CD4-positive, alpha-beta T cell treated with Interleukin-4 for 1 hour (primary cell): ENCODE data around the gene SLC11A2.

Experiments
- DNase-seq, 2 donors: peaks; one replicate each; pipeline ENCODE4 v3.0.0-alpha.2; 2020 to 2022

The SLC11A2 gene

DNA sequence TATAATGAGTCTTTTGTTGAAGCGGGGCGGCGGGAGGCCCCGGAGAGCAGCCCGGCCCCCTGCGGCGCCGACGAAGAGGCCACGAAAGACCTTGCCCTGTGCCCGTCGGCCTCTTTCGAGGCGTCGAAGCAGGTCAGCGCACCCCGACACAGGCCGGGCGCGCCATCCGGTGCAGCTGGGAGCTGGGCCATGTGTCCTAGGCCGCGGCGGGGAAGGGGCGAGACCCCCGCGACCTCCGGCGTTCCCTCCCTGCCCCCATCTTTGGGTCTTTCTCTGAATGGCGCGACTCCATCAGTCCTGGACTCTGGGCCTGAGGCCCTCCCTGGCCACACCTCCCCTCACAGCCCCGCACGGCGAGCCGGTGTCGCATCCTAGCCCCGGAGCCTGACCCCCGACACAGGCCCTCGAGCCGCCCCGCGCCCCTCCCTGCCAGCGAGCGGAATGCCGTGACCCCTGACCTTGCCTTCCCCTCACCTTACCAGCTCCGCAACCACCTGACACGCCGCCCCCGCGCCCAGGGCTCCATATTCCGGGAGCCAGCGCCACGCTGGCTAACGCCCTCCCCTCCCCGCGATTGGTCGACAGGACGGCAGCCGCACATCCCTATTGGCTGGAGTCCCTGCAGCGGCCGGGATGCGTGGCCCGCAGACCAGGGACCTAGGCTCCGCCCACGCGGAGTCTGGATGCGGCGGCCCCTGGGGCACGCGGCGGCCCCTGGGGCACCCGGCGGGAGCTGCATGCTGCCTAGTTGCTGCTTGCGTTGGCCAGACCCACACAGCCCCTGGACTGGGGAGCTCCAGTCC is at the start of gene SLC11A2:
SLC11A2 (minus strand) TSS at position 549 of the 803 bp plus-strand sequence. CDS start 15,656 bp downstream, outside the sequence.
- peak; percentile 92 to 93 for DNase-seq

DNA sequence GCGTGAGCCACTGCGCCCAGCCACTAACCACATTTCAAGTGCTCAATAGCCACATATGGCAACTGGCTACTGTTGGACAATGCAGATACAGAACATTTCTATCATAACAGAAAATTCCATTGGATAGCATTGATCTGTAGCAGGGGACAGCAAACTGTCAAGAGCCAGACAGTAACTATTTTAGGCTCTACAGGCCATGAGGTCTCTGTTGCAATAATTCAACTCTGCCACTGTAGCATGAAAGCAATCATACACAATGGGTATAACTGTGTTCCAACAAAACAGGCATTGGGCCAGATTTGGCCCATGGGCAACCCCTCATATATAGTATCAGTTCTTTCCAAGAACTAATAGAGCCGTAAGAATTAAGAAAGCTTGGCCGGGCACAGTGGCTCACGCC is 49.2 kb upstream of the SLC11A2 start:
- DNase-seq: no peak

DNA sequence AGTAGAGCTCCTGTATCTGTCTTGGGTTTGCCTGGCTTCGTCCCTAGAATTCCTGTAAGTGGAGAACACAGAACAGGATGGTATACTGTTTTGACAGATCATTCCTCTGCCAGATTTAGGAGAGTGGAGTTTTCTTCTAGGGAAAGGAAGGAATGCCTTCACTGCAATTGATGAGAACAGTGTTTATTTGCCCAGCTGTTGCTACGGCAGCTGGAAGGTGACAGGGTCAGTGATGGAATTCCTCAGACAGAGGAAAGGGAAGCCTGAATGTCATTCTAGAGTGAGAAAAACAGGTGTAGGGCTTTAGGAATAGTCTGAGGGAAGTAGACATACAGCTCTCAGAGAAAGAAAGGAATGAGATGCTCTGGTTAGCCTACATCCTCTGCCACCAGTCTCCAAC is 45.5 kb upstream of the SLC11A2 start:
- DNase-seq: no peak

DNA sequence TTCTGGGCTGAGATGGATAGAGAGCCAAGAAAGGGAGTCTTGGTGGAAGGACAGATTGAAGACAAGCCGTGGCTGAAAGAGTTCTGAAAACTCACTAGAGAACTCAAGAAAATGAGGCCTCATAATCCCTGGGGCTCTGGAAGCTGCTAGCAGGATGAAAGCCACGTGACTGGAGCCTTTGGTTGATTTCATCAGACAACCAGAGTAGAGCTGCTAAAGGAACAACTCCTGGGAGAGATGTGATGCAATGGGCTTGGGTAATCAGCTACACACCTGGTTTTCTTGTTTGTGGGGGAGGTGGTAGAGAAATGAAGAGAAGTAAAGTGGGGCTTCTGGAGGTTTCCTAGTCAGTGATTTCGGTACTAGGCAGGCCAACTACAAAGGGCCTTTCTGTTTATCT is 43.8 kb upstream of the SLC11A2 start:
- no peak for DNase-seq

DNA sequence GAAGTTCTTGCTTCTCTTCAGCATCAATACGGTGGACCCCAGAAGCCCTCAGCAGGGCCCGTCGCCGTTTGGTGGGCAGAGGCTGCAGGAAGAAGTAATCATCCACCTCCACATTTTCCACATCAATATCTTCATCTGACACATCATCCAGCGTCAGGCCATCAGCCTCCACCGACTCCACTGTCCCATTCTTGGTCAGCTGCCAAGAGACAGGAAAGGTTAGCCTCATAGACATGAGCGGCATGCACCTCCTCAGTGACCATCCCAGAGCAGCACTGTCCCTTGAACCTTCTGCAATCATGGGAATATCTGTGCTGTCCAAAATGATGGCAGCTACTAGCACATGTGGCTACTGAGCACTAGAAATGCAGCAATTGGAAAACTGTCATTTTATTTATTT is 41.6 kb upstream of the SLC11A2 start:
- no peak for DNase-seq

DNA sequence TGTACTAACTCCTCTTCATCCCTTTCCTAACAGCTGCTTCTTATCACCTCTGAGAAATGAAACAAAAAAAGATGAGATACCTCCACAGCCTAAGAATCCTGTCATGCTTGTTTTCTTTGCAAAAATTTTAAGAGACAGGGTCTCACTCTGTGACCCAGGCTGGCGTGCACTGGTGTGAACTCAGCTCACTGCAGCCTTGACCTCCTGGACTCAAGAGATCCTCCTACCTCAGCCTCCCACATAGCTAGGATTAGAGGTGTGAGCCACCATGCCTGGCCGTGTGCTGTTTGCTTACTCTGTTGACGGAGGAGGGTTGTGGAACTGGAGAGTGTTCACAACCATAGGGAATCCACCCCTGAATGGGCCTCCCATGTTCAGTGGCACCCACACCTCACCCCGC is 41.0 kb upstream of the SLC11A2 start:
- DNase-seq: no peak

DNA sequence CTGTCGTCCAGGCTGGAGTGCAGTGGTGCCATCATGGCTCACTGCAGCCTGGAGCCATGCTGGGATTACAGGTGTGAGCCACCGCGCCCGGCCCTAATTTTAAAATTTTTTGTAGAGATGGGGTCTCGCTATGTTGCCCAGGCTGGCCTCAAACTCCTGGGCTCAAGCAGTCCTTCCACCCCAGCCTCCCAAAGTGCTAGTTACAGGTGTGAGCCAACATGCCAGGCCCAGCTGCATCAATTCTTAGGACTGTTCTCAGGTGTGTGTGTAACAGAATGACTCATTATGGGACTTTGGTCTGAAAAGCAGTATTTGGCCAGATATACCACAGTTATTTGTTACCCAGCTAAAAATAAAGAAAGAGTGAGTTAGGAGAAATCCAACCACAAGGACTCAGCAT is 39.3 kb upstream of the SLC11A2 start:
- DNase-seq: no peak

DNA sequence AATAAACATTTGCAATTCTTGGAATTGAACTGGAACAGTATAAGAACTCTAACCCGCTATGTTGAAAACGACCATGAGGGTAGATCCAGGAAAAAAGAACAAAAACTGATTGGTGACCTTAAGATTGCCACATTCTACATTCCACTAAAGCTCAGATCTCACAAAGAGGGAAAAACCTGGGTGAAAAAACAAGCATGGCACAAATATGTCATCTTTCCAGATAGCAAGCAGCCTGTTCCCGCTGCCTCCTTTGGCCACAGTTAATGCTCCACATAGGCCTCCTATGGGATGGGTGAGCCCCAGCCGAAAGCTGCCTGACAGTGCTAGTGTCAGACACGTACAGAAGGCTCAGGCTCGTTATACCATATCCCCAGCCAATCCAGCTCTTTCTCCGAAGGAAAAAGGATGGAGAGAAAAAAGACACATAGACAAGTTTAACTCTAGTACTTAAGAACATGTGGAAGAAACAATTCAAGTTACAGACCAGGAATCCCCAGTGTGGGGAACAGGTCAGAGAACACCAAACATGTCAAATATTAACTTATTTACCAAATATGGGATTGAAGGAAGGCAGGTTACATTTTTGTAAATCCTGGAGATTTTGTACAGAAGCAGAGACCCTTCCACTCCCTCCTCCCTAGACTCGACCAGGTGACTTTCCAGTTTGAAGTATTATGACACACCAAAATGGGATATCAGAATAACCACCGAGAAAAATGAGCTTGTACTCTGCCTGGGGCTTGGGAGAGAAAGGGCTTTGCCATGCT is 36.6 kb upstream of the SLC11A2 start:
- no peak for DNase-seq

DNA sequence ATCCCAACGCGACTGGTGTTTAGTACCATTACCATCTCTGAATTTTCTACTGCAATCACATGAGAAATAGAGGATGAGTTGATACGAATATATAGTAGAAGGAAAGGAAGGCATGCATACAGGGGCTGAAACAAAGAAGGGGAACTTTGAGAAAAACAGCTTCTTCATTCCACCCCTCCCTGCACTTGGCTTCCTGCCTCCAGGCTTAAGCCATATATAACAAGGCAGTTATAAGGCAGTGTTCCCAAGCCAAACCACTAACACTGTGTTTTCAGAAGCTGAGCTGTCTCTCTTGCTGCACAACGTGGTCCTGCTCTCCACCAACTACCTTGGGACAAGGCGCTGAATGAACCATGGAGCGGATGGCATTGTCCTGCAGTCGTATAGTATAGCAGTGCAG is 32.9 kb upstream of the SLC11A2 start:
- no peak for DNase-seq

DNA sequence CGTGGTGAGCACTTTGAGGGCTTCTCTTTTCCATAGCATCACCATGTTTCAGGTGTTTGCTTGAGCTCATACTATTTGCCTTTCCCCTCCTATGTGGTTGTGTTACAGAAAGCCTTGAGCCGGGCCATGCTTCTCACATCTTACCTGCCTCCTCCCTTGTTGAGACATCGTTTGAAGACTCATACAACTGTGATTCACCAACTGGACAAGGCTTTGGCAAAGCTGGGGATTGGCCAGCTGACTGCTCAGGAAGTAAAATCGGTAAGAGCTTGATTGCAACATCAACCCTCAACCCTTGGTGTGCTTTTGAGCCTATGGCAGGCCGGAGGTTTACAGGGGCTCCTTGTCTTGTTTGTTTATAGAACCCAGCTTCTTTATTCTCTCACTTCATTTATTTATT is 30.1 kb upstream of the SLC11A2 start:
- no peak for DNase-seq

DNA sequence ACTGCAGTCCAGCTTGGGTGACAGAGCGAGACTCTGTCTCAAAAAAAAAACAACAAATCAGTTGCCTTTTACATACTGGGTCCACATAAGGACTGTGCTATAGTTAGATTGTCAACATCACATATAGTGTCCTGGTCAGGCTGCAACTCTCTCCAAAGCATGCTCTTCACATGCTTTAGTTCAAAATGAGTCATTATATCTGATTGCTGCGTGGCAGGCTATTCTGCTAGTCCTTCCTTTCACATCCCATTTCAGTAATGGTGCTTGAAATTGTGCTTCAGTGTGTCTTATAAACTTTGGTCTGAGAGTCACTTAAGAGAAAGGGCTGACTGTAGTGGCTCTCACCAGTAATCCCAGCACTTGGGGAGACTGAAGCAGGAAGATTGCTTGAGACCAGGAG is 28.9 kb upstream of the SLC11A2 start:
- DNase-seq: no peak

DNA sequence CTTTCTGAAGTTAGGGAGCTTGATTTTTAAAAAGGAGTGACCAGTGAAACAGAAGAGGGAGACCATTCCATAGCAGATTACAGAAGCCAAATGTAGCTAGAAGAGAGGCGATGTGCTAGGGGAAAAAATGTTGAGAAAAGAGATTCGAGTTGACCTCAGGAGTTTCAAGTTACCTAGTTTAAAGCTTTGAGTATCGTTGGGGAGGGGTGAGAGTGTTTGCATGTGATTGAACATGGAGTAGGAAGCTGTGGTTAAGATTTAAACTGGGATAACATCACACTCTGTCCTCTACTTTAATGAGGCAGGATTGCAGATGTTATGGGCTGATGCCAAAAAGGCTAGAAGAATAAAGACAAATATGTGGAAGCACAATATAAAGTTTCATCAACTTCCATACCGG is 25.6 kb upstream of the SLC11A2 start:
- no peak for DNase-seq

DNA sequence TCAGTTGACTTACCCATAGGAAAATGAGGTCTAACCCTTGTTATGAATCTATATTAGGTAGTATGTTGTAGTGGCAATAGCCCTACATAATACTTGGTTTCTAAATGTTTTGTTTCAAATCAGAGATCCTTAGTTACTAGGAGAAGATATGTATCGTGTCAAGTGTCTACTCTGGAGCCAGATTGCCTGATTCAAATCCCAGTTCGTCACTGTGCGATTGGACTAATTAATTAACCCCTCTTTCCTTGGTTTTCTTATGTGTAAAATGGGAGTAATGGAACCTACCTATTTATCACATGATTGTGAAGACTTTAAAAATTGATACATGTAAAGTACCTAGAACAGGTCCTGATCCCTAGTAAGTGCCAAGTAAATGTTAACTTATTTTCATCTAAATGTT is 23.3 kb upstream of the SLC11A2 start:
- DNase-seq: no peak

DNA sequence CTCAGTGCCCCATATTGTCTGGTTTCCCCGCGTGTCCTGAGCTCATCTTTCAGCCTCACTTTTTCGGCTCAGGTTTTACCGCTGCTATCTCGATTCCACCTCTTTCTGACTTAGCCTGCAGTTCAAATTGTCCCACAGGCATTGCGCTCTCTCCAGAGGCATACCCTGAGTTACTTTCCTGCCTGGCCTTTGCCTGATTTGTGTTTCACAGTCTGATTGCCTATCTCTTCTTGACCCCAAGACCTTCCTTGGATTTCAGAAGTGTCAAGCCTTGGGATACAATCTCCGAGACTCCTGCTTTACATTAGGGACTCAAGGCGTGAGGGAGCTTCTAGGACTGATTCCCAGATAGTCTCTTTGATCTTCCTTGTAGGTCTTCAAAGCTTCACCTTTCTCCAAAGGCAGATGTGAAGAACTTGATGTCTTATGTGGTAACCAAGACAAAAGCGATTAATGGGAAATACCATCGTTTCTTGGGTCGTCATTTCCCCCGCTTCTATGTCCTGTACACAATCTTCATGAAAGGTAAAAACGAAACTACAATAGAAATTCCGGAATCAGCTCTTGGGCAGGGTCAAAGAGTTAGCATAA is 22.6 kb upstream of the SLC11A2 start:
- peak in 1 of 2 donors; percentile 59 for DNase-seq

DNA sequence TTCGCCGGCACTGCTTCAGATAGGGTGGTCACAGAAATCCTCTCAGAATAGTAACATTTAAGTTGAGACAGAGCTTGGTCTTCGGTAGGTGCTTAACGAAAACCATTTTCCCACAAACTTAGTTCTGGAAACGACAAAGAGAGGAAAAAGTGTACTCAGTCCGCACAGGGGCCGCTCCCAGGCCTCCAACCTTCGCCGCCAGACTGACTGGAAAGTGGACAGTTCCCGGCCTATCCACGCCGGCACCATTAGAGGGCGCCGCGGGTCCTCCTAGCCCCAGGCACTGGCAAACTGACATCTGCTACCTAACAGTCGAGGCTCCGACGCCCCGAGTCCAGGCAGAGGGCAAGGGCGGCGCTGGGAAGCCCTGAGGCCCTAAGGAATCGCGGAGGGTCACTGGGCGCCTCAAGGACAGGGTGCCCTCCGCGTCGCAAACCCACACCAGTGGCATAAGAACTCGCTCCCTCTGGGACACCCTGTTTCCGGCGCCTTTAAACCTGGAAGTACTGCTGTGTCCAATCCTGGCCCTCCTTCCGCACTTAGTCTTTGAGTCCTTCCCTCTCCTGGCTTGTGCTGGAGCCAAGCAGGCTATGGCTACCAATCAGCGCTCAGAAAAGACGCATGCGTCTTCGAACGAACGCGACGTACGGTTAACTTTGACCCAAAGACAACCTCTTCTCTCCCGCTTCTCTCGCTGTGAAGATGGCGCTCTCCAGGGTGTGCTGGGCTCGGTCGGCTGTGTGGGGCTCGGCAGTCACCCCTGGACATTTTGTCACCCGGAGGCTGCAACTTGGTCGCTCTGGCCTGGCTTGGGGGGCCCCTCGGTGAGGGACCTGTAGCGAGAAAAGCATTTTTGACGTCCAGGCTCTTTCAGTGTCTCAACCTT is 21.7 kb upstream of the SLC11A2 start, which contains the start of gene LETMD1:
LETMD1 (plus strand) TSS at position 673 of the 886 bp plus-strand sequence; CDS start at position 703, 30 bp downstream.
- DNase-seq: peak; percentile 96

DNA sequence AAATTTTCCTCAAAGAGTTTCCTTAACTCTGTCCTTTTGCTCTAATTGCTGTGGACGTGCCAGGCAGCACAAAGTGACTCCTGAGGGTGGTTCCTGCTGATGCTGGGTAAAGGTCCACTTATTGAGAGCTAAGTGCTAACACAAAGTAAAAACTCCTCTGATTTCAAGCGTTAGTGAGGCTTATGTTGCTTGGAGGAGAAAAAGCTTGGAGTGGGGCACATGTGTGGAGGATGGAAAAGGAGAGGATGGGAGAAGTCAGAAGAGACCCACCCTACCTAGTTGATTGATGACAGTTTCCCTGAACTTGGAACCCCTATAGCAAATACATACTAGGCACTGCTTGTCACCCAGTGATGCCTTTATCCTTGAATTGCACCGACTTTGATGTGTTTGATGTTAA is 10.1 kb upstream of the SLC11A2 start:
- no peak for DNase-seq

DNA sequence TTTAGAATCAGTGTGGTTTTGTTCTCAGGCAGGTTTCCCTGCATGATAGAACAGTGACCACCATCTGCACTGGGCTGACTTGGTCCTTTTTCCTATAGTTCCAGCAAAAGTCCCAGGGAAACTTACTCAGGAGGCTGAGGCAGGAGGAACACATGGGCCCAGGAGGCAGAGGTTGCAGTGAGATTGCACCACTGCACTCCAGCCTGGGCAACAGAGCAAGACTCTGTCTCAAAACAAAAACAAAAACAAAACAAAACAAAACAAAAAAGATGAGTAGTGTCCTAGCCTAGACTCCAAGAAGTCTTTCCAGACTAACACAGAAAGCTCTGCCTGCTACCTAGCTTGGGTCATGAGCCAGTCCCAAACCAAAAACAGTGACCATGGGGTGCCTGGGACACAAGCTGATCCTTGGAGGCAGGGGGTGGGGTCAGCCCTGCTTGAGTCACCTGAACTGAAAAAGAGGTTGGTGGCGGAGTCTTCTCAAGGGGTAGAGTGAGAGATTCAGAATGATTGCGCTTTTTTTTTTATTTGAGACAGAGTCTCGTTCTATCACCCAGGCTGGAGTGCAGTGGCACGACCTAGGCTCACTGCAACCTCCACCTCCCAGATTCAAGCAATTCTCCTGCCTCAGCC is 7.4 kb upstream of the SLC11A2 start:
- DNase-seq: no peak

DNA sequence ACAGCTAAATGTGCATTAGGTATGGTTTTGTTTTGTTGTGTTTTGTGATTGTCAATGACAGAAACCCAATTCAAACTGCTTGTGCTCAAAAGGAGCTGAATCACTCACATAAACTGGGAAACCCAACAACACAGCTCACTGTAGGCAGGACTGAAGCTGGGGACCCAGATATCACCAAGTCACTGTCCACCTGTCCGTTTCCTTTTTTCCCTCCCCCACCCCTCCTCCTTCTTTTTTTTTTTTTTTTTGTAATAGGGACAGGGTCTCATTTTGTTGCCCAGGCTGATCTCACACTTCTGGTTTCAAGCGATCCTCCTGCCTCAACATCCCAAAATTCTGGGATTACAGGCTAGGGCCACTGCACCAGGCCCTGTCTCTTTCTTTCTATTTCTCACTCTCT is 6.9 kb upstream of the SLC11A2 start:
- DNase-seq: no peak

DNA sequence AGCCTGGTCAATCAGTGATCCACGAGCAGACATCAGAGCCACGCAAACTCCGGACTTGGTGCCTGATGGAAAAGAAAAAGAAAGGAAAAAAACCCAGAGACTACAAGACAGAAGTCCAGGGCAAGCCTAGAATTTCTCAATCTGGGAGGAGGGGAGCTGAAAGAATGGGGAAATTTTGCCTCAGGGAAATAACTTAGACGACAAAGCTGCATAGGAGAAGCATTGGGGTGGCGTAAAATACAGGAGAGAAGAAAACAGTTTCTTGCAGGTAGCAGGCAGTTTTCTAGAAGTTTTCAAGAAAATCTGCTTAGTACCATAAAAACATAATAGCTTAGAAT is 2.6 kb upstream of the SLC11A2 start:
- DNase-seq: no peak

DNA sequence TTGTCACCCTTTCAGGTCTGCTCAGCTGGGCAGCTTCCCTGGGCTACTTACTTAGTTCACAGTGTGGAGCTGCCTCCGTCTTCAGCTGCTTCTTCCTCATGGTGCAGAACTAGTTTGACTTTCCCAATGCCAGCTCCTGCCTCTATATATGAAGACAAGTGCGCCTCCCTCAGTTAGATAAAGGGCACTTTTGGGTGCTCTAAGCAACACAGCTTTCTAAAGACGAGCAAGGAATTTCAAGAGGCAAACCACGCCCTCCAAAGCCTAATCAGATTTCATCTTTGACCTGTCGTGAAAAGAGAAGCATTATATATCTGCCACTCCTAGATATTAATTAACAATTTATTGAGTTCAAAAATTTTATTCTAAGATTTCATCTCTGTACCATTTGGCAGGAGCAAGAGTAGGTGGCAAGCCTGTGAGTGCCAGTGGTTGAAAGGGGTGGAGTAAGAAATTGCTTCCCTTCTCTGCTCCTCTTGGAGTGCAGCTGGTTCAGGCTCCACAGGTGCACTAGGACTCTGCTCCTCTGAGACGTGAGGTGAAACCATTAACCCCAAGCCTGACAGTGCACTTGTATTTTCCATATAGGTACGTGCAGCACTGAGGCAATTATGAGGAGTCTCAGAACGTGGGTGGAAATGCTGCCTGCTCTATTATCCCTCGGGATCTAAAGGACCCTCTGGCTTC is 2.1 kb upstream of the SLC11A2 start:
- DNase-seq: peak; percentile 28 to 45

DNA sequence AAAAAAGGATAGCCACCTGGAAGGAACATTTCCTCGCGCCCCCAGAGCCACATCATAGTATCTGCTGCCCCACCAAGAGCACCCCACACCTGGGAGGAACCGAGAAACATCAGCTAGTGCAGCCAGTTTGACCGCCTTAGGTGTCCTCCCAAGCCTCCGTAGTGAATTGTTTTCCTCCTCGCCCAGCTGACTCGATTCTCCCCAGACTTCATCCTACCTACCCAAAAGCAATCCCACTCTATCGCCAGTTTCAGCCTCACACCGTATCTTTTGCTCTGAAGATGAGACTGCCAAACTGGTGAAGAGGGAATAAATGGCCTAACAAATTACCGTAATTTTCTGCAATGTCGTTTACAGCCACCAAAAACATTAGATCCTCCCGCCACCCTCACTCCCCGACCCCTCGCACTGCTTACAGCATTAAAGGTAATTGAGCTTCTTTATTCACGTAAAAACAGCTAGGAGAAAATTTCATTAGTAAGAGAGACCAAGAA is 1.2 kb upstream of the SLC11A2 start:
- no peak for DNase-seq
